ENCODE data around the gene PALMD.

DNA sequence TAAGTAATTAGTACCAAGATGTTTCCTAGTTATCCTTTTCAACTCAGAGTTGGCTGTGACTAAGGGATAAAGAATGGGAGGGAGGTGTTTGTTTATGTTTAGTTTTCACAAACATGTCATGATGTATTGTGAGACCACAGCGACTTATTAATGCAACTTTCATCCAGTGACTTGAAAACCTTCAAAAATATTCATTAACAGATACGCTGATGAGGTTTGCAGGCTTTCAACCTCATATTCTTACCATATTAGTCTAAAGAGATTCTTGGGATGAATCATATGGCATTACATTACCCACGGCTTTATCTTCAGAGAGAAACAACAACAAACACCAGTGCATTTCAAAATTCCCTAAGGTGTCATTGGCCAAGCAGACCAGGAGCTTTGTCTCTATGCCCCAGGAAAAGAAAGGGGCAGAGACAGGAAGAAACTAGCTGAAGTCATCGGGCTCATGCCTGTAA lies 36.4 kb downstream of the PALMD start:
- no peak for TF ChIP-seq EZH2phosphoT487 (IDR thresholded peaks at IDR 0.05; ENCODE audit: borderline replicate concordance, low read length)
- TF ChIP-seq, protein P1, sequence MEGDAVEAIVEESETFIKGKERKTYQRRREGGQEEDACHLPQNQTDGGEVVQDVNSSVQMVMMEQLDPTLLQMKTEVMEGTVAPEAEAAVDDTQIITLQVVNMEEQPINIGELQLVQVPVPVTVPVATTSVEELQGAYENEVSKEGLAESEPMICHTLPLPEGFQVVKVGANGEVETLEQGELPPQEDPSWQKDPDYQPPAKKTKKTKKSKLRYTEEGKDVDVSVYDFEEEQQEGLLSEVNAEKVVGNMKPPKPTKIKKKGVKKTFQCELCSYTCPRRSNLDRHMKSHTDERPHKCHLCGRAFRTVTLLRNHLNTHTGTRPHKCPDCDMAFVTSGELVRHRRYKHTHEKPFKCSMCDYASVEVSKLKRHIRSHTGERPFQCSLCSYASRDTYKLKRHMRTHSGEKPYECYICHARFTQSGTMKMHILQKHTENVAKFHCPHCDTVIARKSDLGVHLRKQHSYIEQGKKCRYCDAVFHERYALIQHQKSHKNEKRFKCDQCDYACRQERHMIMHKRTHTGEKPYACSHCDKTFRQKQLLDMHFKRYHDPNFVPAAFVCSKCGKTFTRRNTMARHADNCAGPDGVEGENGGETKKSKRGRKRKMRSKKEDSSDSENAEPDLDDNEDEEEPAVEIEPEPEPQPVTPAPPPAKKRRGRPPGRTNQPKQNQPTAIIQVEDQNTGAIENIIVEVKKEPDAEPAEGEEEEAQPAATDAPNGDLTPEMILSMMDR (conservative IDR thresholded peaks at IDR 0.05; ENCODE audit: low read depth, low read length) = no peak

Data from PC-3 (cell line).